ENCODE results near the gene KLK14.

KLK14 gene

GRCh38 chr19:51036519-51036918 lies 46.2 kb downstream of the KLK14 start:
- no peak for DNase-seq

GRCh38 chr19:51034704-51035103 lies 48.0 kb downstream of the KLK14 start, which contains the start of gene KLK12:
Gene KLK12, minus strand, starts transcription at chr19:51035002. Its CDS starts 381 bp downstream, at chr19:51034621.
- peak; percentile 91 for DNase-seq

- no peak for DNase-seq
Measured at GRCh38 chr19:51031880-51032225, 50.8 kb downstream of the KLK14 start.

GRCh38 chr19:51031220-51031879 lies 51.3 kb downstream of the KLK14 start:
- DNase-seq, result no peak

- DNase-seq, result no peak
Measured at GRCh38 chr19:51030631-51031030, 52.1 kb downstream of the KLK14 start.

GRCh38 chr19:51029718-51030117 lies 53.0 kb downstream of the KLK14 start:
- peak; percentile 77 for DNase-seq

Data from NCI-H2029 (cell line).